GM12878 (cell line): ENCODE data around the gene RMND1. TPM values are rescaled to one million over a fixed set of nuclear protein-coding genes. Genes with fewer than 3 reads are reported as not detected.

Experiments
- ATAC-seq: fragments of 200-7000 bp; cut with Tn5 transposase; 3 replicates; pipeline ENCODE4 v1.9.1; 2020; ENCODE audit warnings: mild to moderate bottlenecking, moderate library complexity
- BruUV-seq: library from RNA; stranded (reverse); fragments of 400-500 nt; replicated peaks from 2 replicates; lab custom pipeline; 2021; lab: Mats Ljungman, UMichigan
- CTCF ChIA-PET: fragments of 300-600 bp; sonication (Branson Sonifier 250); formaldehyde crosslinking; extraction: SDS; loops from one replicate; lab custom pipeline; 2021; ENCODE audit warnings: inconsistent platforms; lab: Yijun Ruan, JAX
- POLR2A ChIA-PET: fragments of 350-600 bp; formaldehyde crosslinking; extraction: SDS; loops from one replicate; lab custom pipeline; 2021; ENCODE audit warnings: inconsistent platforms; lab: Charles Lee
- RAD21 ChIA-PET: fragments of 300-600 bp; sonication (Branson Sonifier 250); formaldehyde crosslinking; loops from one replicate; lab custom pipeline; 2023; ENCODE audit warnings: antibody characterized with exemption; ENCODE audit not compliant: unreplicated experiment; lab: Charles Lee
- SMC1A ChIA-PET: fragments of 300-600 bp; sonication (Branson Sonifier 250); formaldehyde crosslinking; loops from one replicate; lab custom pipeline; 2023; ENCODE audit not compliant: unreplicated experiment, uncharacterized antibody; lab: Charles Lee
- DNase-seq: peaks from one replicate; pipeline ENCODE4 v3.0.0-alpha.2; 2011; ENCODE audit warnings: low read depth, low spot score
- FAIRE-seq: peaks from 3 replicates; lab custom pipeline; 2011; peaks lifted over from hg19 to GRCh38; lab: Jason Lieb, UNC
- H2AFZ ChIP-seq: 2 replicates; pipeline ENCODE4 v1.6.0; 2011; ENCODE audit warnings: low read depth, low read length, control low read depth; ENCODE audit not compliant: control insufficient read depth
- H3K27ac ChIP-seq: 2 replicates; pipeline ENCODE4 v1.5.1; 2011; ENCODE audit warnings: control low read depth; ENCODE audit not compliant: control insufficient read depth, insufficient read depth
- H3K27me3 ChIP-seq, 2 experiments: replicated peaks in 1 of 2; 2 replicates each; pipeline versions ENCODE4 v1.6.0 to v1.6.1; 2011; ENCODE audit warnings: low read length in 1 of 2; ENCODE audit not compliant: control insufficient read depth in 2 of 2, insufficient read depth in 2 of 2
- H3K36me3 ChIP-seq, 2 experiments: 2 replicates each; pipeline ENCODE4 v1.5.1; 2011; ENCODE audit warnings: low read length in 1 of 2; ENCODE audit not compliant: control insufficient read depth in 2 of 2, insufficient read depth in 2 of 2
- H3K4me1 ChIP-seq: 2 replicates; pipeline ENCODE4 v1.6.1; 2011; ENCODE audit warnings: mild to moderate bottlenecking, low read length, moderate library complexity, mixed read lengths; ENCODE audit not compliant: control insufficient read depth, insufficient read depth
- H3K4me2 ChIP-seq: 2 replicates; pipeline ENCODE4 v1.6.0; 2011; ENCODE audit warnings: control low read depth; ENCODE audit not compliant: control insufficient read depth, insufficient read depth
- H3K4me3 ChIP-seq: fragments of 200-600 bp; sonication (generic); 2 replicates; pipeline ENCODE4 v1.5.1; 2016
- H3K79me2 ChIP-seq: 2 replicates; pipeline ENCODE4 v1.6.0; 2011; ENCODE audit warnings: low read length; ENCODE audit not compliant: control insufficient read depth, insufficient read depth
- H3K9ac ChIP-seq: 2 replicates; pipeline ENCODE4 v1.8.0; 2011; ENCODE audit warnings: low read length, control low read depth, mixed read lengths; ENCODE audit not compliant: control insufficient read depth, insufficient read depth
- H3K9me3 ChIP-seq: replicated peaks from 3 replicates; pipeline ENCODE4 v1.5.1; 2011; ENCODE audit warnings: mild to moderate bottlenecking, low read length; ENCODE audit not compliant: control insufficient read depth, insufficient read depth
- H4K20me1 ChIP-seq: 2 replicates; pipeline ENCODE4 v1.6.0; 2011; ENCODE audit not compliant: control insufficient read depth, insufficient read depth
- GABPA ChIP-seq: IDR thresholded peaks from 2 replicates; pipeline ENCODE4 v1.6.1; 2014; ENCODE audit warnings: antibody characterized with exemption, low read depth, mild to moderate bottlenecking, inconsistent platforms
- GATAD2B ChIP-seq: fragments of 450-650 bp; conservative IDR thresholded peaks from 2 replicates; pipeline ENCODE4 v1.6.1; 2017; ENCODE audit warnings: low read depth, mild to moderate bottlenecking, moderate library complexity
- KLF5 ChIP-seq: fragments of 450-650 bp; IDR thresholded peaks from 2 replicates; pipeline ENCODE4 v1.6.1; 2014; ENCODE audit warnings: mild to moderate bottlenecking; ENCODE audit not compliant: partially characterized antibody
- MTA3 ChIP-seq: IDR thresholded peaks from 2 replicates; pipeline ENCODE4 v1.6.1; 2012; ENCODE audit warnings: low read length, inconsistent platforms, borderline replicate concordance
- POLR2AphosphoS2 ChIP-seq: IDR thresholded peaks from 2 replicates; pipeline ENCODE4 v1.6.1; 2011; ENCODE audit warnings: low read depth, mild to moderate bottlenecking, low read length, improper control_type of control experiment, moderate library complexity
- RAD21 ChIP-seq: IDR thresholded peaks from 2 replicates; pipeline ENCODE4 v1.6.1; 2011; ENCODE audit warnings: mild to moderate bottlenecking, low read depth, low read length, moderate library complexity; ENCODE audit not compliant: insufficient read depth
- RELA ChIP-seq: fragments of 450-650 bp; IDR thresholded peaks from 2 replicates; pipeline ENCODE4 v1.8.0; 2014; ENCODE audit warnings: borderline replicate concordance; ENCODE audit not compliant: partially characterized antibody
- ZNF24 ChIP-seq: fragments of 450-650 bp; IDR thresholded peaks from 2 replicates; pipeline ENCODE4 v1.6.1; 2017; ENCODE audit warnings: antibody characterized with exemption, mild to moderate bottlenecking
- WGBS: methylation state at CpG from one replicate; pipeline ENCODE4 v1.1.6; 2016; ENCODE audit warnings: low lambda C conversion rate; ENCODE audit not compliant: insufficient replicate concordance, insufficient coverage; ENCODE audit errors: missing lambda C conversion rate; 5-methylcytosine and 5-hydroxymethylcytosine counted together
- in situ Hi-C: fragments of 300-500 bp; cut with MboI; formaldehyde crosslinking; loops from 9 replicates; pipeline ENCODE4 v1.14.3; 2018; ENCODE audit warnings: mixed read lengths
- intact Hi-C: fragments of 100-400 bp; cut with micrococcal nuclease; formaldehyde crosslinking; loops from one replicate; pipeline ENCODE4 v1.14.2; 2022; ENCODE audit not compliant: unreplicated experiment
- polyA plus RNA-seq, 11 experiments: library from polyadenylated mRNA; depleted of rRNA in 4 of 11; unstranded in 6 of 11; stranded (reverse) in 5 of 11; fragments of >200 nt; fragmentation: Nextera tagmentation in 4 of 11; fragmentation: Illumina TruSeq in 1 of 11; extraction: Ambion mirVana in 4 of 11; extraction: Trizol in 1 of 11; gene quantifications; 1 replicate in 1 of 11; 2 replicates in 10 of 11; pipeline versions ENCODE4 v1.2.1 to v1.2.3, GENCODE V29; 2011 to 2016; ENCODE audit warnings: inconsistent platforms in 2 of 11, missing spikeins in 2 of 11, low read depth in 1 of 11
- total RNA-seq, 4 experiments: library from RNA; depleted of rRNA in 3 of 4; stranded (reverse); fragments of >200 nt in 3 of 4; fragmentation: Illumina TruSeq in 1 of 4; extraction: Trizol in 1 of 4; gene quantifications; 2 replicates each; pipeline versions ENCODE4 v1.2.1 to v1.2.3, GENCODE V29; 2013 to 2021
- TF ChIP-seq, protein P1 (sequence below): fragments of 450-650 bp; IDR thresholded peaks from 2 replicates; pipeline ENCODE4 v1.6.1; 2018; ENCODE audit warnings: borderline replicate concordance, mild to moderate bottlenecking; ENCODE audit not compliant: partially characterized antibody
- TF ChIP-seq, protein P2 (sequence below): fragments of 450-650 bp; IDR thresholded peaks from 2 replicates; pipeline ENCODE4 v1.6.1; 2017; ENCODE audit warnings: low read depth, mild to moderate bottlenecking, moderate library complexity
- TF ChIP-seq, protein P3 (sequence below): fragments of 450-650 bp; IDR thresholded peaks from 2 replicates; pipeline ENCODE4 v1.6.1; 2014; ENCODE audit warnings: mild to moderate bottlenecking

The RMND1 gene
- total and polyA plus RNA-seq, 10 of the 15 experiments (the other 5 are each of a cell fraction or from before 2014, with no cell fraction given): 15.9 to 34.5 (median 21.4) TPM

DNA sequence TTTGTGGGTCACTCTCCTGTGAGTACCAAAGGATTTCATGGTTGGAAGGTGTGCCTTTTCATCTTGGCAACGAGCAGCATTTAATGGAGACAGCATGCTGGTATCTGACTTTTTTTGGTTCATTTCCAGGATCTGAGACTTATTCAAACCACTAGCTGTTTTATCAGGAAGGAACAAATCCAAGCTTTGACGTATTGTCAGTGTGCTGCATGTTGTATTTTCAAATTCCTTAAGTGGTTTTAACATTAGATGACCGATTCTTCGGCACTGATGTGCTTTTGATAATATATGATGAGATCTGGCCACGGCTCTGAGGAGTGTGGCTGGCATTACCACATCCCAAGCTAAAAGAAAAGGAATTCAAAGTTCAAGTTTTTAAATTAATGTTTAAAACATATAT is 6.4 kb downstream of the RMND1 start (continued):
- TF ChIP-seq, protein P1, sequence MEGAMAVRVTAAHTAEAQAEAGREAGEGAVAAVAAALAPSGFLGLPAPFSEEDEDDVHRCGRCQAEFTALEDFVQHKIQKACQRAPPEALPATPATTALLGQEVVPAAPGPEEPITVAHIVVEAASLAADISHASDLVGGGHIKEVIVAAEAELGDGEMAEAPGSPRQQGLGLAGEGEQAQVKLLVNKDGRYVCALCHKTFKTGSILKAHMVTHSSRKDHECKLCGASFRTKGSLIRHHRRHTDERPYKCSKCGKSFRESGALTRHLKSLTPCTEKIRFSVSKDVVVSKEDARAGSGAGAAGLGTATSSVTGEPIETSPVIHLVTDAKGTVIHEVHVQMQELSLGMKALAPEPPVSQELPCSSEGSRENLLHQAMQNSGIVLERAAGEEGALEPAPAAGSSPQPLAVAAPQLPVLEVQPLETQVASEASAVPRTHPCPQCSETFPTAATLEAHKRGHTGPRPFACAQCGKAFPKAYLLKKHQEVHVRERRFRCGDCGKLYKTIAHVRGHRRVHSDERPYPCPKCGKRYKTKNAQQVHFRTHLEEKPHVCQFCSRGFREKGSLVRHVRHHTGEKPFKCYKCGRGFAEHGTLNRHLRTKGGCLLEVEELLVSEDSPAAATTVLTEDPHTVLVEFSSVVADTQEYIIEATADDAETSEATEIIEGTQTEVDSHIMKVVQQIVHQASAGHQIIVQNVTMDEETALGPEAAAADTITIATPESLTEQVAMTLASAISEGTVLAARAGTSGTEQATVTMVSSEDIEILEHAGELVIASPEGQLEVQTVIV: no peak
- no peak for TF ChIP-seq KLF5
- TF ChIP-seq, protein P2, sequence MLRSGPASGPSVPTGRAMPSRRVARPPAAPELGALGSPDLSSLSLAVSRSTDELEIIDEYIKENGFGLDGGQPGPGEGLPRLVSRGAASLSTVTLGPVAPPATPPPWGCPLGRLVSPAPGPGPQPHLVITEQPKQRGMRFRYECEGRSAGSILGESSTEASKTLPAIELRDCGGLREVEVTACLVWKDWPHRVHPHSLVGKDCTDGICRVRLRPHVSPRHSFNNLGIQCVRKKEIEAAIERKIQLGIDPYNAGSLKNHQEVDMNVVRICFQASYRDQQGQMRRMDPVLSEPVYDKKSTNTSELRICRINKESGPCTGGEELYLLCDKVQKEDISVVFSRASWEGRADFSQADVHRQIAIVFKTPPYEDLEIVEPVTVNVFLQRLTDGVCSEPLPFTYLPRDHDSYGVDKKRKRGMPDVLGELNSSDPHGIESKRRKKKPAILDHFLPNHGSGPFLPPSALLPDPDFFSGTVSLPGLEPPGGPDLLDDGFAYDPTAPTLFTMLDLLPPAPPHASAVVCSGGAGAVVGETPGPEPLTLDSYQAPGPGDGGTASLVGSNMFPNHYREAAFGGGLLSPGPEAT: no peak

DNA sequence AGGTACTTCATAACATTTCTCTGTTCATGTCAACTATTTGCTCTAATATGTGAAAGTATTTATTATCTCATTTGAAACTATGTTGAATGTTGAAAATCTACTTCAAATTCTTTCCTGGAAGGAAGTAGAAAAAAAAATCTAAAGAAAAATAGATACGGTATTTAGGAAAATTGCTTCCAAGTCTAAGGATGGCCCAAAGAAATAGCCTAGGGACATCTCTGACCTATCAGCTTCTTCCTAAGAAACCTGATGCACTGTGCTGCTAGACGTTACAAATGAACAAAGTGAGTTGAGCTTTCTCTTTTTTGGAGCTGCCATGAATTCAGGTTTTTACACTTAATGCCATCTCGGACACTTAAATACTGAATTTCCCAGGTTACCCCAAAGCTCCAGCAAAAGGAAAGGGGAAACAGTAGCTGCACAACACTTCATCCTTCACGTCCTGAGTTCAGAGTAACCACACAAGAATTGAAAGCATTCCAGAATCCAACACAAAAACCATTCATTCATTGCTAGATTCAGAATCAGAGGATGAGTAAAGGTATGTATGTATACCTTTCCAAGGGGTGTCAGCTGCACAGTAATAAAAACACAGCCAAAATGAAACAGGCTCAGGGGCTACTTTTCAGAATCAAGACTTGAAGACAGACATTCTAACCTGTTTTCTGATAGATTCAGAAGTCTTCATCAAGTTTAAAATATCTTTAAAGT is 7.9 kb downstream of the RMND1 start:
- DNase-seq: no peak
- ATAC-seq: no peak
- BruUV-seq: no TSS peak
- no peak overlapping the region for H3K9ac ChIP-seq
- no peak for TF ChIP-seq RAD21
- TF ChIP-seq RELA: no peak
- no peak for TF ChIP-seq GATAD2B
- no peak for TF ChIP-seq ZNF24
- TF ChIP-seq, protein P3, sequence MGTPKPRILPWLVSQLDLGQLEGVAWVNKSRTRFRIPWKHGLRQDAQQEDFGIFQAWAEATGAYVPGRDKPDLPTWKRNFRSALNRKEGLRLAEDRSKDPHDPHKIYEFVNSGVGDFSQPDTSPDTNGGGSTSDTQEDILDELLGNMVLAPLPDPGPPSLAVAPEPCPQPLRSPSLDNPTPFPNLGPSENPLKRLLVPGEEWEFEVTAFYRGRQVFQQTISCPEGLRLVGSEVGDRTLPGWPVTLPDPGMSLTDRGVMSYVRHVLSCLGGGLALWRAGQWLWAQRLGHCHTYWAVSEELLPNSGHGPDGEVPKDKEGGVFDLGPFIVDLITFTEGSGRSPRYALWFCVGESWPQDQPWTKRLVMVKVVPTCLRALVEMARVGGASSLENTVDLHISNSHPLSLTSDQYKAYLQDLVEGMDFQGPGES: no peak
- TF ChIP-seq GABPA: no peak
- no peak for TF ChIP-seq POLR2AphosphoS2
- no peak for TF ChIP-seq MTA3
- no peak overlapping the region for H3K4me3 ChIP-seq
- no peak overlapping the region for H2AFZ ChIP-seq
- peaks cover 13% of the 10 kb centered on the region for H3K4me1 ChIP-seq
- no peaks in the 10 kb centered on the region for H3K9me3 ChIP-seq
- 83% methylated on average over 4 of the region's 4 CpGs for WGBS
- CTCF ChIA-PET: interaction anchor here (0.8 kb wide), 1 partner anchor 1278 kb away, joined by 4 read pairs; no protein-coding TSS in a partner anchor
- RAD21 ChIA-PET: no interaction called here
- SMC1A ChIA-PET: no interaction called here
- POLR2A ChIA-PET: no interaction called here
- H3K27me3 ChIP-seq: no peaks in the 10 kb centered on the region
- peaks cover 31% of the 10 kb centered on the region for H3K79me2 ChIP-seq
- no peak overlapping the region for H3K27ac ChIP-seq
- FAIRE-seq: no peak
- no peaks in the 10 kb centered on the region for H4K20me1 ChIP-seq
- peaks cover 0 to 9% of the 10 kb centered on the region in 2 experiments; a peak in 3 of 4 replicates for H3K36me3 ChIP-seq
- intact Hi-C loops: loop anchor here (5.0 to 10.0 kb wide), 3 partner anchors 33 to 821 kb away; no protein-coding TSS in a partner anchor
- in situ Hi-C loops: loop anchor here (25.0 kb wide), 1 partner anchor 1543 kb away; the partner anchor contains the start of gene FBXO5
- H3K4me2 ChIP-seq: no peak overlapping the region
